Thyroid gland (tissue), 4 donors: Measurements from ENCODE around the gene ST8SIA4. TPM values are rescaled to one million over a fixed set of nuclear protein-coding genes. Genes with fewer than 3 reads are reported as not detected.

Experiments used
- DNase-seq, 2 donors: peaks; one replicate each; pipeline ENCODE4 v3.0.0-alpha.2; 2019
- H3K27ac ChIP-seq, 3 donors: fragments of 200-600 bp; sonication (generic); 1 replicate in 2 of 3; 2 replicates in 1 of 3; pipeline ENCODE4 v1.5.1; 2016 to 2019; ENCODE audit warnings: mild to moderate bottlenecking in 1 of 3, moderate library complexity in 1 of 3
- H3K27me3 ChIP-seq: fragments of 200-600 bp; sonication (generic); one replicate; pipeline ENCODE4 v1.5.1; 2019
- H3K36me3 ChIP-seq, 2 donors: fragments of 200-600 bp; sonication (generic); one replicate each; pipeline ENCODE4 v1.5.1; 2016 to 2019
- H3K4me1 ChIP-seq, 2 donors: fragments of 200-600 bp; sonication (generic); one replicate each; pipeline ENCODE4 v1.5.1; 2017 to 2019
- H3K4me3 ChIP-seq, 3 donors: fragments of 200-600 bp; sonication (generic); replicated peaks in 1 of 3; 1 replicate in 2 of 3; 2 replicates in 1 of 3; pipeline ENCODE4 v1.5.1; 2016; ENCODE audit warnings: mild to moderate bottlenecking in 1 of 3
- H3K9me3 ChIP-seq: fragments of 200-600 bp; sonication (generic); one replicate; pipeline ENCODE4 v1.5.1; 2017
- CTCF ChIP-seq, 6 experiments: fragments of 200-600 bp in 3 of 6; fragments of 450-650 bp in 3 of 6; sonication (generic) in 3 of 6; IDR thresholded peaks; one replicate each; pipeline ENCODE4 v1.5.1; 2016 to 2019; ENCODE audit warnings: antibody characterized with exemption in 6 of 6, mild to moderate bottlenecking in 2 of 6, inconsistent platforms in 1 of 6, moderate library complexity in 1 of 6
- POLR2A ChIP-seq, 2 donors: fragments of 450-650 bp; IDR thresholded peaks; one replicate each; pipeline ENCODE4 v1.6.1; 2017; ENCODE audit warnings: antibody characterized with exemption in 2 of 2, mild to moderate bottlenecking in 2 of 2, moderate library complexity in 1 of 2
- WGBS, 2 donors: methylation state at CpG; one replicate each; pipeline ENCODE4 v1.1.5; 2017; 5-methylcytosine and 5-hydroxymethylcytosine counted together
- intact Hi-C: fragments of 100-400 bp; cut with DNase I; formaldehyde crosslinking; loops from one replicate; pipeline ENCODE4 v1.15.1; 2023
- microRNA counts, 2 donors: library from miRNA; unstranded; fragments of <30 nt; microRNA quantifications; one replicate each; lab custom pipeline; 2016 to 2017
- microRNA-seq: library from miRNA; unstranded; fragments of <30 nt; microRNA quantifications from one replicate; pipeline ENCODE4, GENCODE V29; 2016
- small RNA-seq: library from RNA; depleted of rRNA; stranded (forward); fragments of <200 nt; gene quantifications from one replicate; pipeline ENCODE3, GENCODE V24; 2016
- total RNA-seq, 4 donors: library from RNA; depleted of rRNA; stranded (reverse); fragments of >200 nt; gene quantifications; one replicate each; pipeline ENCODE4 v1.2.3, GENCODE V29; 2016

Gene ST8SIA4
- total RNA-seq, 4 donors from 2014 or later: 3.4 to 7.0 (median 4.4) TPM

DNA sequence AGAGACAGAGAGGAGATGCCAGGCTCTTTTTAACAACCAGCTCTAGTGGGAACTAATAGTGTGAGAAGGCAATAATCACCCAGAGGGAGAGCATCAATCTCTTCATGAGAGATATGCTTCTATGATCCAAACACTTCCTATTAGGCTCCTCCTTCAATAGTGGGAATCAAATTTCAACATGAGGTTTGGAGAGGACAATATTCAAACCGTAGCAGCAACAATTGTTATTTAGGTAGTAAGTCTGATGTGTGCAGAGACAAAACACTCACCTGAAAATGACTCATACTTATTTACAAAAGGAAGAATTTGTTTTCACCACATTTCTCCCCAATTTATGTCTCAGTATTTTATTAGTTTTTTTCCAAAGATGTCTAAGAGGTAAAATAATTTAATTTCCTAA, 144.3 kb downstream of the ST8SIA4 start:
- 32 to 40% methylated on average over 1 of the region's 1 CpG for WGBS, 2 donors
- no peaks in the 10 kb centered on the region for H3K27me3 ChIP-seq
- H3K4me1 ChIP-seq: no peaks in the 10 kb centered on the region
- H3K4me3 ChIP-seq: no peak overlapping the region
- H3K36me3 ChIP-seq: no peaks in the 10 kb centered on the region
- intact Hi-C loops: no loop called here
- no peaks in the 10 kb centered on the region for H3K9me3 ChIP-seq
- DNase-seq: no peak
- TF ChIP-seq POLR2A (IDR thresholded peaks at IDR 0.05): no peak
- no peak for TF ChIP-seq CTCF (IDR thresholded peaks at IDR 0.05)
- H3K27ac ChIP-seq: no peak overlapping the region

- no peaks in the 10 kb centered on the region for H3K9me3 ChIP-seq
- no peaks in the 10 kb centered on the region for H3K4me1 ChIP-seq
- DNase-seq: no peak
- no peak overlapping the region for H3K4me3 ChIP-seq
- 82 to 88% methylated on average over 5 of the region's 5 CpGs for WGBS, 2 donors
- no peak overlapping the region for H3K27ac ChIP-seq
- H3K27me3 ChIP-seq: no peaks in the 10 kb centered on the region
- TF ChIP-seq POLR2A (IDR thresholded peaks at IDR 0.05): no peak
- TF ChIP-seq CTCF (IDR thresholded peaks at IDR 0.05): no peak
- H3K36me3 ChIP-seq: no peaks in the 10 kb centered on the region
- intact Hi-C loops: no loop called here
Measured at GRCh38 chr5:100758306-100758705, 144.8 kb downstream of the ST8SIA4 start.

DNA sequence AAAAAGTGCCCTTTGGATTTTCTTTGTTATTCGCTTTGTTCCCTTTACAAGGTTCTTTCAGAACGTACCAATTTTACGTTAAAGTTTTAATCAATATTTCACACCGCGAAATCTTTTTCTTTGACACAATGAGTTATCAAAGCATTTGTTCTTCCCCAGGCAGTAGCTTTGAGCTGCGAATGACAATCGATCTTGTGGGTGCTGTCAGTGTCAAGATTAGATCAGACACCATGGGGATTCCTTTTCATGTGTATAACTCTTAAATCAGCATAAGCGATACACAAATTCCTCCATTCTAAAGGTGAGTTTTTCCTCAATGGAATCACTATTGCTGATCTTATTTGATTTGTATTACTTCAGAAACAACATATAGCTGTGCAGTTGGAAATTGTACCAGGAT, 145.5 kb downstream of the ST8SIA4 start:
- Histone ChIP-seq H3K4me1 (no peaks in the 10 kb centered on the region), H3K9me3 (no peaks in the 10 kb centered on the region), H3K27me3 (no peaks in the 10 kb centered on the region), H3K27ac (no peak overlapping the region), H3K36me3 (no peaks in the 10 kb centered on the region), H3K4me3 (no peak overlapping the region)
- DNase-seq: no peak
- 36 to 45% methylated on average over 8 of the region's 8 CpGs for WGBS, 2 donors
- TF ChIP-seq CTCF (IDR thresholded peaks at IDR 0.05): no peak
- intact Hi-C loops: no loop called here

MicroRNA genes within 50 kb of the gene (microRNA counts, 767-probe panel; counts per million panel counts)
- 0 to 1,028 counts per million in 2 donors for microRNA hsa-miR-548p (lab: Ali Mortazavi, UCI)

Small RNAs within 50 kb of the gene (microRNA-seq; reads per million reads assigned to microRNA genes)
- not detected for gene MIR548P

Small RNAs within 50 kb of the gene (small RNA-seq; reads per million reads assigned to genes)
- gene MIR548P: not detected
